ENCODE results near the gene BAIAP2L2.

BAIAP2L2 gene

GRCh38 chr22:38043151-38044039, 67.1 kb downstream of the BAIAP2L2 start:
- no peak for TF ChIP-seq CTCF (IDR thresholded peaks at IDR 0.05; ENCODE audit: insufficient read depth, low read length, poor library complexity, severe bottlenecking)
- no peaks in the 10 kb centered on the region for H3K27me3 ChIP-seq (replicated peaks; ENCODE audit: control insufficient read depth, insufficient read depth, low read length)
- no peak overlapping the region for H3K4me3 ChIP-seq (replicated peaks; ENCODE audit: low read depth, low read length)
- H3K36me3 ChIP-seq (ENCODE audit: control insufficient read depth, insufficient read depth, low read length): no peaks in the 10 kb centered on the region
- DNase-seq (ENCODE audit: extremely low read depth, insufficient read length): no peak

- no peak for TF ChIP-seq CTCF (IDR thresholded peaks at IDR 0.05; ENCODE audit: insufficient read depth, low read length, poor library complexity, severe bottlenecking)
- DNase-seq (ENCODE audit: extremely low read depth, insufficient read length): no peak
- no peak overlapping the region for H3K4me3 ChIP-seq (replicated peaks; ENCODE audit: low read depth, low read length)
- H3K36me3 ChIP-seq (ENCODE audit: control insufficient read depth, insufficient read depth, low read length): no peaks in the 10 kb centered on the region
- H3K27me3 ChIP-seq (replicated peaks; ENCODE audit: control insufficient read depth, insufficient read depth, low read length): no peaks in the 10 kb centered on the region
Observed at GRCh38 chr22:38042488-38042790, 68.0 kb downstream of the BAIAP2L2 start.

GRCh38 chr22:38041760-38042487, 68.6 kb downstream of the BAIAP2L2 start:
- Histone ChIP-seq H3K27me3 (replicated peaks; ENCODE audit: control insufficient read depth, insufficient read depth, low read length) (no peaks in the 10 kb centered on the region), H3K36me3 (ENCODE audit: control insufficient read depth, insufficient read depth, low read length) (no peaks in the 10 kb centered on the region), H3K4me3 (replicated peaks; ENCODE audit: low read depth, low read length) (no peak overlapping the region)
- no peak for DNase-seq (ENCODE audit: extremely low read depth, insufficient read length)
- TF ChIP-seq CTCF (IDR thresholded peaks at IDR 0.05; ENCODE audit: insufficient read depth, low read length, poor library complexity, severe bottlenecking): no peak

GRCh38 chr22:38040953-38041759, 69.3 kb downstream of the BAIAP2L2 start:
- H3K27me3 ChIP-seq (replicated peaks; ENCODE audit: control insufficient read depth, insufficient read depth, low read length): no peaks in the 10 kb centered on the region
- no peak for DNase-seq (ENCODE audit: extremely low read depth, insufficient read length)
- no peak overlapping the region for H3K4me3 ChIP-seq (replicated peaks; ENCODE audit: low read depth, low read length)
- H3K36me3 ChIP-seq (ENCODE audit: control insufficient read depth, insufficient read depth, low read length): no peaks in the 10 kb centered on the region
- TF ChIP-seq CTCF (IDR thresholded peaks at IDR 0.05; ENCODE audit: insufficient read depth, low read length, poor library complexity, severe bottlenecking): no peak

- Histone ChIP-seq H3K36me3 (ENCODE audit: control insufficient read depth, insufficient read depth, low read length) (no peaks in the 10 kb centered on the region), H3K27me3 (replicated peaks; ENCODE audit: control insufficient read depth, insufficient read depth, low read length) (no peaks in the 10 kb centered on the region), H3K4me3 (replicated peaks; ENCODE audit: low read depth, low read length) (no peak overlapping the region)
- TF ChIP-seq CTCF (IDR thresholded peaks at IDR 0.05; ENCODE audit: insufficient read depth, low read length, poor library complexity, severe bottlenecking): no peak
- no peak for DNase-seq (ENCODE audit: extremely low read depth, insufficient read length)
Observed at GRCh38 chr22:38038890-38039812, 71.3 kb downstream of the BAIAP2L2 start.
